Coronary artery (tissue), 2 donors: ENCODE measurements around the gene GPR137B.

Experiments used
- DNase-seq: peaks from one replicate; pipeline ENCODE4 v3.0.0-alpha.2; 2017; ENCODE audit warnings: low spot score
- H3K27ac ChIP-seq, 2 donors: fragments of 200-600 bp; sonication (generic); one replicate each; pipeline ENCODE4 v1.5.1; 2016 to 2019
- H3K4me3 ChIP-seq: fragments of 200-600 bp; sonication (generic); 2 replicates; pipeline ENCODE4 v1.5.1; 2016; ENCODE audit warnings: mild to moderate bottlenecking, moderate library complexity
- CTCF ChIP-seq: fragments of 200-600 bp; sonication (generic); IDR thresholded peaks from one replicate; pipeline ENCODE4 v1.5.1; 2019; ENCODE audit warnings: antibody characterized with exemption

Gene GPR137B

GRCh38 chr1:236119943-236120484 lies 22.3 kb upstream of the GPR137B start:
- Histone ChIP-seq H3K4me3 (no peak overlapping the region), H3K27ac (no peak overlapping the region)
- no peak for DNase-seq
- no peak for TF ChIP-seq CTCF

GRCh38 chr1:236120721-236121153 lies 21.6 kb upstream of the GPR137B start:
- no peak for DNase-seq
- no peak for TF ChIP-seq CTCF
- H3K27ac ChIP-seq: no peak overlapping the region
- H3K4me3 ChIP-seq: peak overlapping the region; percentile 17

- Histone ChIP-seq H3K27ac (no peak overlapping the region), H3K4me3 (no peak overlapping the region)
- no peak for TF ChIP-seq CTCF
- DNase-seq: no peak
These were observed 20.2 kb upstream of the GPR137B start for GRCh38 chr1:236122176-236122575.

GRCh38 chr1:236123563-236123962 lies 18.8 kb upstream of the GPR137B start:
- TF ChIP-seq CTCF: no peak
- Histone ChIP-seq H3K27ac (no peak overlapping the region), H3K4me3 (no peak overlapping the region)
- DNase-seq: no peak

GRCh38 chr1:236124965-236125364 lies 17.4 kb upstream of the GPR137B start:
- H3K4me3 ChIP-seq: no peak overlapping the region
- no peak for TF ChIP-seq CTCF
- no peak overlapping the region for H3K27ac ChIP-seq
- no peak for DNase-seq

GRCh38 chr1:236127045-236127444 lies 15.3 kb upstream of the GPR137B start:
- no peak overlapping the region for H3K27ac ChIP-seq
- no peak for DNase-seq
- no peak overlapping the region for H3K4me3 ChIP-seq
- no peak for TF ChIP-seq CTCF

- no peak overlapping the region for H3K4me3 ChIP-seq
- no peak for TF ChIP-seq CTCF
- H3K27ac ChIP-seq: no peak overlapping the region
- DNase-seq: no peak
These were observed 13.6 kb upstream of the GPR137B start for GRCh38 chr1:236128646-236129178.
